Dendritic cell treated with granulocyte-macrophage colony-stimulating factor and Interleukin-4, amounts not matched to agents 40 ng/mL and 50 ng/mL, for 4 days (primary cell): Measurements from ENCODE around the gene DDX24.

Source experiments
- H3K27ac Mint-ChIP-seq: one replicate; pipeline ENCODE4 v1.8.0; 2022; ENCODE audit warnings: mild to moderate bottlenecking, mixed read lengths
- H3K27me3 Mint-ChIP-seq: one replicate; pipeline ENCODE4 v1.8.0; 2022; ENCODE audit warnings: mild to moderate bottlenecking, mixed read lengths
- H3K36me3 Mint-ChIP-seq: one replicate; pipeline ENCODE4 v1.8.0; 2022; ENCODE audit warnings: low read depth, mixed read lengths
- H3K4me1 Mint-ChIP-seq: one replicate; pipeline ENCODE4 v1.8.0; 2022; ENCODE audit warnings: low read depth, mixed read lengths
- H3K4me3 Mint-ChIP-seq: one replicate; pipeline ENCODE4 v1.8.0; 2022; ENCODE audit warnings: mild to moderate bottlenecking, moderate library complexity, mixed read lengths
- H3K9me3 Mint-ChIP-seq: one replicate; pipeline ENCODE4 v1.8.0; 2022; ENCODE audit warnings: mixed read lengths
- intact Hi-C: fragments of 100-400 bp; cut with micrococcal nuclease; formaldehyde crosslinking; loops from one replicate; pipeline ENCODE4 v1.15.0; 2022

DDX24 gene

DNA sequence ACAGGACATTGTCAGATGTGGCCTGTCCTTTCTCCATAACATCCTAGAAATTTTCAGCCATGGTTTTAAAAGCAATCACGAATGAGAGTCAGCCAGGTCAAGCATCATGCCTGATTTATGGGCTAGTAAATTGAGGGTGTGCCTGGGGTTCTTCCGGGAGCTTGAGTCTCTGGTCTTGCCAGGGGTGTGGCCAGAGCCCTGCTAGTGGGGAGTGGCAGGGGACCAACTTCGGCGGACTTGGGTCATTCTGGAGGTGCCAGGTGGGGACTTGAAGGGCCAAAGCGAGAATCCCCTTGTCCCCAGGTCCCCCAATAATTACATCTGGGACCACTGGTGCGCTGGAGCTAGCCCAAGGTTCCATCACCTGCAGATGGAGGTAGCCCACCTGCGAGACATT, 49.1 kb downstream of the DDX24 start:
- H3K27me3 Mint-ChIP-seq, result peaks cover 3% of the 10 kb centered on the region
- H3K27ac Mint-ChIP-seq, result no peak overlapping the region
- intact Hi-C loops, result no loop called here
- H3K36me3 Mint-ChIP-seq, result no peaks in the 10 kb centered on the region
- no peak overlapping the region for H3K4me3 Mint-ChIP-seq
- H3K9me3 Mint-ChIP-seq, result no peaks in the 10 kb centered on the region
- peaks cover 41% of the 10 kb centered on the region for H3K4me1 Mint-ChIP-seq

DNA sequence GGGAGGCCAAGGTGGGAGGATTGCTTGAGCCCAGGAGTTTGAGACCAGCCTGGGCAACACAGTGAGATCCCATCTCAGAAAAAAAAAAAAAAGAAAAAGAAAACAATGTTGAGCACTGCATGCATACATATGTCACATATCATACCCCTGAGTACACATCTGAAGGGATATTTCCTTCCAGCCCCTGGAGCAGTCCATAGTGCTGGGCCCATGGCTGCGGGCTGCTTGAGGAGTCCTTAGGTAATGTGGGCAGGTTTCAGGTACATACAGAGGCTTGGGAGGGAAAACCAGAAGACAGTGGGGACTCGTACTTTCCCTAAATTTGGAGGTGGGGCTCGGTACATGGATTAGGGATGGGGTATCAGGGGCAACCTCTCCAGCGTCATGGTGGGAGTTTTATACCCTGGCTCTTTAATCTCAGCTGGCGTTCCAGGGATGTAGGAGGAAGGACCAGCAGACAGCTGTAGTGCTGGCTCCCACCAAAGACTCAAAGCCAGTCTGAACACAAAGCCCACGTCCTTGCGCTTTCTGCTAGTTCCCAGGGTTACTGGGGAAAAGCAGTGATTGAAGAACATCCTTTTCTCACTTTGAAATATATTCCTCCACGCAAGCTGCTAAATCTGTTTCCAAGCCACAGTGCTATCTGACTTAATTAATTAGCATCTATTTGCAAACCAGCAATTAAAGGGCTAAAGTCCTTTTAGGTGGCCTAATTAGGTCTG, 49.7 kb downstream of the DDX24 start:
- intact Hi-C loops, result no loop called here
- Mint-ChIP-seq H3K27me3 (no peaks in the 10 kb centered on the region), H3K4me3 (no peak overlapping the region), H3K27ac (no peak overlapping the region), H3K4me1 (peaks cover 38% of the 10 kb centered on the region), H3K9me3 (no peaks in the 10 kb centered on the region), H3K36me3 (no peaks in the 10 kb centered on the region)

DNA sequence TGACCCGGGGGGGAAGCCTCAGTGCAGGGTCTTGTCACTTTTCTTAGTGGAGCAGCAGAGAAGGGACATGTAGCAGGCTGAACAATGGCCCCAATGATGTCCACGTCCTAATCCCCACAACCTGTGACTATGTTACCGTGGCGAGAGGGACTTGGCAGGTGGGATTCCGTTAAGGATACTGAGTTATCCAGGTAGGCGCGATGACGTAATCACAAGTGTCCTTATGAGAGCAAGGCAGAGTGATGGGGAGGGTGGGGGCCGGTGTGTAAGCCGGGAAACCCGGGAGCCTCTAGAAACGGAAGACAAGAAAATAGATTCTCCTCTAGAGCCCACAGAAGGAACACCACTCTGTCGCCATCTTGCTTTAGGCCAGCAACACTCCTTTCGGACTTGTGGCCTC, 50.4 kb downstream of the DDX24 start:
- Mint-ChIP-seq H3K27ac (peak overlapping the region; percentile 37), H3K4me1 (peaks cover 38% of the 10 kb centered on the region)
- intact Hi-C loops, result no loop called here

DNA sequence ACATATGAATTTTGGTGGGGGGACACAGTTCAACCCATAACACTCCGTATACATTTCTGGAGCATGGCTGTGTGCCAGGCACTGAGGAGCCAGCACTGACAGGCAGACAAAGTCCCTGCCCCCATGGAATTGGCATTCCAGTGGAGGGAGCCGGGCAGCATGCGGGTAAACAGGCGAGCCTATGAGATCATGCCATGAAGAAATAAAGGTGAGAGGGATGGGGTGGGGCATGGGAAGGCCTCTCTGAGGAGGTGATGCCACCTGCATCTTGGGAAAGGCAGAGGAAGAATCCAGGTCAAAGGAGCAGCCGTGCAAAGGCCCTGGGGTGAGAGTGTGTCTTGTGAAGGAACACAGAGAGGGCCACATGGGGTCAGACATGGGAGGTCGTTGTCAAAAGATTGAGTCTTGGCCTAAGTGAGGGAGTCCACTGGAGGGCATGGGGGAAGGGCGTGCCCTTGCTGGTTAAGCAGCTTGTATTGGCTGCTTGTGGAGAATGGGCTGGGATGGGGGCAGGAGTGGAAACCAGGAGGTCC, 51.3 kb downstream of the DDX24 start:
- no peak overlapping the region for H3K4me3 Mint-ChIP-seq
- H3K27me3 Mint-ChIP-seq, result no peaks in the 10 kb centered on the region
- no peaks in the 10 kb centered on the region for H3K36me3 Mint-ChIP-seq
- no peaks in the 10 kb centered on the region for H3K9me3 Mint-ChIP-seq
- H3K27ac Mint-ChIP-seq, result peak overlapping the region; percentile 37
- intact Hi-C loops, result loop anchor here (5.0 kb wide), 1 partner anchor 53 kb away; the partner anchor contains the start of genes DDX24 and IFI27L1
- H3K4me1 Mint-ChIP-seq, result peaks cover 38% of the 10 kb centered on the region

More for the DNA sequence above, 50.4 kb downstream of the DDX24 start:
- no peaks in the 10 kb centered on the region for H3K9me3 Mint-ChIP-seq
- no peaks in the 10 kb centered on the region for H3K36me3 Mint-ChIP-seq
- H3K27me3 Mint-ChIP-seq, result no peaks in the 10 kb centered on the region
- no peak overlapping the region for H3K4me3 Mint-ChIP-seq

DNA sequence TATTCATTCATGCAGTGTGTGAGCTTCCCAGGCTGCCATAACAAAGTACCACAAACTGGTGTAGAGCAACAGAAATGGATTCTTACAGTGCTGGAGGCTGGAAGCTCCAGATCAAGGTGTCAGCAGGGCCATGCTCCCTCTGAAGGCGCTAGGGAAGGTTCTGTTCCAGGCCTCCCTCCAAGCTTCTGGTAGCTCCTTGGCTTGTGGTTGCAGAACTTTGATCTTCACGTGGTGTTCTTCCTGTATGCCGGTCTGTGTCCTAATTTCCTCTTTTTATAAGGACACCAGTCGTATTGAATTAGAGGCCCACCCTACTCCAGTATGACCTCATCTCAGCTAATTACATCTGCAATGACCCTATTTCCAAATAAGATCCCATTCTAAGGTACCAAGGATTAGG, 51.7 kb downstream of the DDX24 start:
- peaks cover 38% of the 10 kb centered on the region for H3K4me1 Mint-ChIP-seq
- no peak overlapping the region for H3K4me3 Mint-ChIP-seq
- no peaks in the 10 kb centered on the region for H3K36me3 Mint-ChIP-seq
- intact Hi-C loops, result loop anchor here (5.0 kb wide), 1 partner anchor 53 kb away; the partner anchor contains the start of genes DDX24 and IFI27L1
- H3K27ac Mint-ChIP-seq, result peak overlapping the region; percentile 37
- no peaks in the 10 kb centered on the region for H3K9me3 Mint-ChIP-seq
- H3K27me3 Mint-ChIP-seq, result no peaks in the 10 kb centered on the region

DNA sequence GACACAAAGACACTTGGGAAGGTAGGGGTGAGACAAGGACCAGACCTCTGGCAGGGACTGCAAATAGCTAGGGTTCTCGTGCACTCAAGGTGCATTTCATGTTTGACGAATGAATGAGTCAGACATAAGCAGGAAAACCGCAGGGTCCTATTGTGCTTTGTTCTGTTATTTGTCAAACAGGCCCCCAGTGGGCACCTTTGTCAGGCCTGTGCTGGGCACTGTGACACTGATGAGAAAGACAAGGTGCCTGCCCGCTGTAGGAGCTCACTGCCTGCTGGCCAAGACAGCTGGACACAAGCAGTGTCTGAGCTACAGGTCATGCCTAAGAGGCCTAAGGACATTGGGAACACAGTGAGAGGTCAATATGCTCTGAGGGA, 52.6 kb downstream of the DDX24 start:
- intact Hi-C loops, result loop anchor here (5.0 kb wide), 1 partner anchor 54 kb away; the partner anchor contains the start of genes DDX24 and IFI27L1
- Mint-ChIP-seq H3K36me3 (no peaks in the 10 kb centered on the region), H3K9me3 (no peaks in the 10 kb centered on the region), H3K27me3 (peaks cover 1% of the 10 kb centered on the region), H3K4me1 (peaks cover 38% of the 10 kb centered on the region), H3K27ac (peak overlapping the region; percentile 2), H3K4me3 (no peak overlapping the region)

DNA sequence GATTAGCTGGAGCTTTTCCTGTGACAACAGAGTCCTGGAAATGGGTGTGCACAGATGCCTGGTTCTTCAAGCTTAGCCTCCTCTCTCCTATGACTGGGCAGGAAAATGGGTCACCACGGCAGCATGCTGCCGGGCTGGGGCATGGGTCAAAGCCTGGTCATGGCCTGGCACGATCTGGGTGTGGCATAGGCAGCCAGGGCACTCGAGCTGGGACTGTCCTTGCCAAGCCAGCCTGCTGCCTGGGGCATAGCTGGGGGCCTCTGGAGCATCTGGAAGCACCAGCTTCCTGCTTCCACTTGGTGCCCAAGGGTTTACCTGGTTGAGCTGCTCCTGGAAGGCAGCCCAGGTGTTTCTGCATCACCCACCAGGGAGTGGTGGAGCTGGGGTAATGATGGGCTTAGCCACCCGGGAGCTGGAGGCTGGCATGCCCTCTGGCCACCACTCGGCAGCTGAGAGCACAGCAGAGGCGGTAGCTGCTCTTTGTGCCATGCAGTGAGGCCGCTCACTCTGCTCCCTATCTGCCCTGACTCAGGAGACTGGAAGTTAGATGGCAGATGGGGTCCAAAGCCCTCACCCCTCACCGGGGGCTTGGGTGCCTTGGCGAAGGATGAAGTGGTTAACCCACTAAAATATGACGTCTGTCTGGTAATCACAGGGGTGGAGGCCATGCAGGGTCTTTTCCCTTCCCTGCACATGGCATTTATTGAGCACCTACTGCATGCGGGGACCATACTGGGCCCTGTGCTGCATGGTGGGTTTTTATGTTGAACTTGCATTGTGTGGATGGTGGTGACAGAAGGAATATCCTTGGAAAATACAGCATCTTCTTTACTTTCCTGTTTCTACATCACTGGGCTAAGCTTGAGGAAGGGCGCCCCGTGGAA, 53.2 kb downstream of the DDX24 start:
- peaks cover 1% of the 10 kb centered on the region for H3K27me3 Mint-ChIP-seq
- peak overlapping the region; percentile 66 for H3K4me3 Mint-ChIP-seq
- H3K4me1 Mint-ChIP-seq, result peaks cover 44% of the 10 kb centered on the region
- no peak overlapping the region for H3K27ac Mint-ChIP-seq
- H3K36me3 Mint-ChIP-seq, result no peaks in the 10 kb centered on the region
- no peaks in the 10 kb centered on the region for H3K9me3 Mint-ChIP-seq
- intact Hi-C loops, result loop anchor here (5.0 kb wide), 1 partner anchor 54 kb away; the partner anchor contains the start of genes DDX24 and IFI27L1

DNA sequence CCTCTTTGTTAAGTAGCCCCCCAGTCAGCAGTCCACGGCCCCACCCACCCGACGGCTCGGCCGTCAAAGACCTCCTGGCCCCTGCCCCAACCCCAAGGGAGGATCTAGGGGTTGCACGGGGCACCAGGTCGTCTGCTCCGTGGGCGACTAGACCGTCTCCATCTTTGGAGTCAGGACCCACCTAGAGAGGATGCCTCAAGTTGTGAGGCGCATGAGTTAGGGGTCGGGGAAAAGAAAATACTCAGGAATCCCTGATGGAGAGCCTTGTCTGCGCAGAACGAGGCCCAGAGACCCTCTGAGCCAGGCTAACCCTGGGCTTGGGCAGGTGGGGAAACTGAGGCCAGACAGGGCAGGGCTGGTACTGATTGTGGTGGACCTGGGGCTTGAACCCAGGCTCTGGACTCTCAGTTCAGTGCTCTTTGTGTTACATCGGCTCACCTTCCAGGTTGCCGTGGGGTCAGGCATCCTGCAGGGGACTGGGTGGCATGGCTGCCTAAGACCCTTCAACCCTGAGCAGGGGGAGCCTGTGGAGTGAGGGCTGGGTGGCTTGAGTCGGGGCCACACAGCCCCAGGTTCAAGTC, 54.0 kb downstream of the DDX24 start:
- intact Hi-C loops, result loop anchor here (5.0 kb wide), 1 partner anchor 55 kb away; the partner anchor contains the start of genes DDX24 and IFI27L1
- no peaks in the 10 kb centered on the region for H3K36me3 Mint-ChIP-seq

DNA sequence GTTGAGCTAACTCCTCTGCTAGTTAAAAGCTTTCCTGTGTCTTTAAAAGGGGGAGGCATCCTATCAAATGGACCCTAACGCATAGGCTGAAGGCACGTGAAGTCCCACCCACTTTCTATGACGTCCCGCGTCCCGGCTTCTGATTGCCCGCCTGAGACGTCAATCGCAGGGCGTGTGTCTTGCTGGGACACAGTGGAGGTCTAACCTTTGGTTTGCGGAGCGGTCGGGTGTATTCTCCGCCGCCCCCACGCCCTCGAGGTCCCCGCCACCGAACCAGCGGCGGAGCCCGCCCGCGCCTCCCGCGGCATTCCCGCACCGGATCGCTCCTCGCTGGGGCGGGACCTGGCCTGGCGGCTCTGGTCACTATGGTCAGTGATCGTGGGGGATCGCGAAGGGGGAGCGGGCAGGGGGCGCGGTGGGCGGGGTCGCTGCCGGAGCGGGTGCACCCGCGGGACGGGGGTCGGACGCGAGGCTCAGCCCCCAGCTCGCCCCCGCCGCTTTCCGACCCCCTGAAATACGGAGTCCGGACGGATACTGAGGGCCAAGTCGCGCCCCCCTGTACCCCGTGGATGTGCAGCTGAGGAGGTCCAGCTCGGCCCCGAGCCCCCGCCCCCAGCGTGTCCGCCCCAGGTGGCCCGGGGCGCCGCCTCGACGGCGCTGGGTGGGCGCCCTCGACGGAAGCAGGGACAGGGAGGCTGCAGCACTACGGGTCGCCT, 54.7 kb downstream of the DDX24 start, which contains the start of gene OTUB2:
OTUB2 (plus strand) TSS at position 168 of the 716 bp plus-strand sequence; CDS start at position 366, 198 bp downstream.
- peak within 1 kb of the TSS; percentile 20 for H3K27ac Mint-ChIP-seq
- peaks cover 48% of the 10 kb centered on the region for H3K4me1 Mint-ChIP-seq
- peaks cover 4% of the 10 kb centered on the region for H3K27me3 Mint-ChIP-seq
- H3K4me3 Mint-ChIP-seq, result peak within 1 kb of the TSS; percentile 66
- no peaks in the 10 kb centered on the region for H3K36me3 Mint-ChIP-seq
- no peaks in the 10 kb centered on the region for H3K9me3 Mint-ChIP-seq
- intact Hi-C loops, result loop anchor here (5.0 kb wide), 1 partner anchor 56 kb away; the partner anchor contains the start of genes DDX24 and IFI27L1

More for the DNA sequence above, 54.0 kb downstream of the DDX24 start:
- Mint-ChIP-seq H3K27me3 (peaks cover 4% of the 10 kb centered on the region), H3K4me3 (peak overlapping the region; percentile 66), H3K4me1 (peaks cover 48% of the 10 kb centered on the region), H3K27ac (peak overlapping the region; percentile 20), H3K9me3 (no peaks in the 10 kb centered on the region)

DNA sequence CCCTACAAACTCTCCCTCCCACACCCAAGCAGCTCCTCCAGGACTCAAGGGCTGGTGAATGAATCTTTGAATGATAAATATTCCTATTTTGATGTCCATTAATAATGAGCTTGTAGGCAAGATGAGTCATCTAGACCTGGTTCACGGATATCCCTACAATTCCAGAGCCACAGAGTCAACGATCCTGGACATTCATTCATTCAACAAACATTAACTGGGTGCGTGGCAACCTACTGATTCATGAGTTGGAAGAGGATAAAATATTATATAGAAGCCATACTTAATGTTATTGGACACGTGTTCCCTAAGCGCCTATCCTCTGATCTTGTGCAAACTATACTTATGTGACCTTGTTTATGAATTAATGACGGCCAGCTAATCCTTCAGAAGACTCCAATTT, 55.3 kb downstream of the DDX24 start:
- intact Hi-C loops, result loop anchor here (5.0 kb wide), 1 partner anchor 57 kb away; the partner anchor contains the start of genes DDX24 and IFI27L1
- Mint-ChIP-seq H3K4me3 (peak overlapping the region; percentile 66), H3K4me1 (peaks cover 53% of the 10 kb centered on the region), H3K27ac (no peak overlapping the region), H3K27me3 (peaks cover 4% of the 10 kb centered on the region), H3K9me3 (no peaks in the 10 kb centered on the region), H3K36me3 (no peaks in the 10 kb centered on the region)

DNA sequence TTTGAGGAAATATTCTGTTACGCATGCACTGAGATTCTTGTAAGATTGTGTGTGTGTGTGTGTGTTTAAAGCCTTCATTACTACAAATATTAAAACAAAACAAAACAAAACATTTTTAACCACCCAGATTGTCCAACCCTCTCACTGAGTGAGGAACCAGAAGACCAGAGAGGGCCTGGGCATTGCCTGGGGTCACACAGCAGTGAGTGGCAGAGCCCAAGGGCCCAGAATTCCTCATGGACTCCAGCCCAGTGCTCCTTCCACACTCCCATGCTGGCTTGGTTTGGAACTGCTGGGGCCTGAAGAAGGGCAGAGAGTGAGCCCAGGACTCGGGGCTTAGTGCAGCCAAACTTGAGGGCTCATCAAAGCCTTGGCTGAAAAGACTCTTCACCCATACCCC, 56.5 kb downstream of the DDX24 start:
- no peak overlapping the region for H3K4me3 Mint-ChIP-seq
- H3K9me3 Mint-ChIP-seq, result no peaks in the 10 kb centered on the region
- H3K27ac Mint-ChIP-seq, result no peak overlapping the region
- H3K4me1 Mint-ChIP-seq, result peaks cover 49% of the 10 kb centered on the region
- intact Hi-C loops, result no loop called here
- peaks cover 12% of the 10 kb centered on the region for H3K27me3 Mint-ChIP-seq
- no peaks in the 10 kb centered on the region for H3K36me3 Mint-ChIP-seq

DNA sequence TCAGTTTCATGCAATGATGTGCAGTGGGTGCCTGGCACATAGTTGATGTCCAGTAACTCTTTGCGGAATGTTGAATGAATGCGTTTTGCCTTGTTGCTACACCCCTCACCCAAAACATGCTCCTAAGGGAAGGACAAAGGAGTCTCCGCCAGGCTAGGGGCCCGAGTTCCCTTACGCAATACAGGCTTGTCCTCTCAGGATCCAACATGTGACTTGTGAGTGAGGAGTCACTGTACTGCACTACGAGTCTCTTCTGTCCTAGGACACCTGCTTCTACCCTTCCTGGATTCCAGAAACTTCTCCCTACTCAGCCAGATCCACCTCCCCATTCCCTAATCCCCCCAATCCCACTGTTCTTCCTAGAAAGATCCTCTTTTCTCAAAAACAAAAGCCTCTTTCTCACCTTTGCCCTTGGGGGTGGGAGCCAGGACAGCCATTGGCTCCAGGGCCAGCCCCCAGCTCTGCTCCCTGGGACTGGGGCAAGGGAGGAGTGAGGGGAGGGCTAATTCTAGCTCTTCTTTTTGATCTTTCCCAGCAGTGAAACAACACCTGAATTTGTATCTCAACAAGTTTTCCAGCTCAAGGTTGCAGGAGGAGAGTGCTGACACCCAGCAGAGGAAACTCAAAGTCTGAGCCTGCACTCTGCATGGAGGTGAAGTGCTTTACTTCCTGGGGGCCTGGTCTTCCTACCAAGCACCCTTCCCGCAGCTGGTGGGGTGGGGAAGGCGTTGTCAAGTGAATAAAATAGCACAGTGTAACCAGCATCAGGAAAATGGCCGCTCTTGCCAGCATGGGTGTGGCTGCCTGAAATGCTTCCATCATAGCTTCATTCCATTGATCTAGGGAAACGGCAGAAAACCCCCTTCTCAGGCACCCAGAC, 58.2 kb downstream of the DDX24 start:
- Mint-ChIP-seq H3K27me3 (peaks cover 17% of the 10 kb centered on the region), H3K4me1 (peaks cover 31% of the 10 kb centered on the region), H3K9me3 (no peaks in the 10 kb centered on the region), H3K4me3 (no peak overlapping the region), H3K27ac (no peak overlapping the region), H3K36me3 (no peaks in the 10 kb centered on the region)
- intact Hi-C loops, result no loop called here
